Liver (tissue), 9 donors: ENCODE results near the gene ANKRD44. TPM values are rescaled to one million over a fixed set of nuclear protein-coding genes. Genes with fewer than 3 reads are reported as not detected.

ENCODE experiments used
- DNase-seq: peaks from one replicate; pipeline ENCODE4 v3.0.0-alpha.2; 2017; ENCODE audit warnings: low spot score
- H3K27ac ChIP-seq, 2 donors: one replicate each; pipeline ENCODE4 v1.7.0; 2013; ENCODE audit warnings: inconsistent platforms in 2 of 2, low read length in 2 of 2, control low read depth in 1 of 2, low read depth in 1 of 2, mild to moderate bottlenecking in 1 of 2
- H3K27me3 ChIP-seq, 4 donors: one replicate each; pipeline versions ENCODE4 v1.6.1 to v1.7.0; 2013; ENCODE audit warnings: low read length in 3 of 4, inconsistent platforms in 1 of 4, mild to moderate bottlenecking in 1 of 4, moderate library complexity in 1 of 4; ENCODE audit not compliant: control insufficient read depth in 4 of 4, insufficient read depth in 4 of 4
- H3K36me3 ChIP-seq, 4 donors: one replicate each; pipeline versions ENCODE4 v1.6.1 to v1.7.0; 2013; ENCODE audit warnings: low read length in 3 of 4, mild to moderate bottlenecking in 3 of 4, low read depth in 1 of 4, moderate library complexity in 1 of 4; ENCODE audit not compliant: control insufficient read depth in 4 of 4, insufficient read depth in 3 of 4
- H3K4me1 ChIP-seq, 4 donors: one replicate each; pipeline versions ENCODE4 v1.6.1 to v1.7.0; 2013; ENCODE audit warnings: low read length in 3 of 4, mild to moderate bottlenecking in 3 of 4, moderate library complexity in 1 of 4; ENCODE audit not compliant: control insufficient read depth in 4 of 4, insufficient read depth in 4 of 4
- H3K4me3 ChIP-seq, 3 donors: one replicate each; pipeline versions ENCODE4 v1.6.1 to v1.7.0; 2013; ENCODE audit warnings: low read length in 3 of 3, control low read depth in 1 of 3, low read depth in 1 of 3, mild to moderate bottlenecking in 1 of 3
- H3K9ac ChIP-seq, 2 donors: one replicate each; pipeline ENCODE4 v1.7.0; 2013; ENCODE audit warnings: low read length in 2 of 2, mild to moderate bottlenecking in 2 of 2, moderate library complexity in 2 of 2, control low read depth in 1 of 2, low read depth in 1 of 2
- H3K9me3 ChIP-seq, 4 donors: one replicate each; pipeline versions ENCODE4 v1.6.1 to v1.7.0; 2013; ENCODE audit warnings: low read length in 3 of 4; ENCODE audit not compliant: control insufficient read depth in 4 of 4
- EGR1 ChIP-seq, 2 donors: IDR thresholded peaks; 2 replicates each; pipeline ENCODE4 v1.6.1; 2016 to 2018; ENCODE audit warnings: antibody characterized with exemption in 2 of 2, low read depth in 2 of 2
- FOXA1 ChIP-seq: IDR thresholded peaks from 2 replicates; pipeline ENCODE4 v1.6.1; 2016; ENCODE audit warnings: antibody characterized with exemption
- FOXA2 ChIP-seq: IDR thresholded peaks from 2 replicates; pipeline ENCODE4 v1.6.1; 2016; ENCODE audit warnings: antibody characterized with exemption
- HNF4A ChIP-seq, 2 donors: conservative IDR thresholded peaks; 2 replicates each; pipeline ENCODE4 v1.6.1; 2016; ENCODE audit warnings: antibody characterized with exemption in 2 of 2, mild to moderate bottlenecking in 2 of 2
- HNF4G ChIP-seq: IDR thresholded peaks from 2 replicates; pipeline ENCODE4 v1.6.1; 2016; ENCODE audit warnings: antibody characterized with exemption
- JUND ChIP-seq, 2 donors: IDR thresholded peaks; 2 replicates each; pipeline ENCODE4 v1.6.1; 2016; ENCODE audit warnings: antibody characterized with exemption in 2 of 2
- MAX ChIP-seq: IDR thresholded peaks from 2 replicates; pipeline ENCODE4 v1.6.1; 2016; ENCODE audit warnings: antibody characterized with exemption
- NR2F2 ChIP-seq: IDR thresholded peaks from 2 replicates; pipeline ENCODE4 v1.6.1; 2016; ENCODE audit warnings: antibody characterized with exemption
- RAD21 ChIP-seq, 2 donors: IDR thresholded peaks; 2 replicates each; pipeline ENCODE4 v1.6.1; 2016; ENCODE audit warnings: antibody characterized with exemption in 2 of 2, mild to moderate bottlenecking in 2 of 2
- REST ChIP-seq: IDR thresholded peaks from 2 replicates; pipeline ENCODE4 v1.6.1; 2016; ENCODE audit warnings: antibody characterized with exemption, mild to moderate bottlenecking
- RXRA ChIP-seq, 2 donors: IDR thresholded peaks; 2 replicates each; pipeline ENCODE4 v1.6.1; 2017 to 2018; ENCODE audit warnings: antibody characterized with exemption in 2 of 2, mild to moderate bottlenecking in 1 of 2
- SP1 ChIP-seq: IDR thresholded peaks from 2 replicates; pipeline ENCODE4 v1.6.1; 2018; ENCODE audit warnings: antibody characterized with exemption, mild to moderate bottlenecking
- TAF1 ChIP-seq: conservative IDR thresholded peaks from 2 replicates; pipeline ENCODE4 v1.6.1; 2016; ENCODE audit warnings: antibody characterized with exemption, mild to moderate bottlenecking
- YY1 ChIP-seq: IDR thresholded peaks from 2 replicates; pipeline ENCODE4 v1.6.1; 2016; ENCODE audit warnings: antibody characterized with exemption, mild to moderate bottlenecking
- ZBTB33 ChIP-seq: IDR thresholded peaks from 2 replicates; pipeline ENCODE4 v1.6.1; 2016; ENCODE audit warnings: antibody characterized with exemption
- whole genome bisulfite sequencing: extraction: QIAGEN DNeasy Blood & Tissue Kit; methylation state at CpG from one replicate; pipeline ENCODE4 v1.1.7; 2013; 5-methylcytosine and 5-hydroxymethylcytosine counted together
- polyA plus RNA-seq, 2 donors: library from polyadenylated mRNA; stranded (reverse) in 1 of 2; unstranded in 1 of 2; fragments of 200-250 nt in 1 of 2; fragments of >200 nt in 1 of 2; fragmentation: Nextera tagmentation in 1 of 2; extraction: Ambion mirVana in 1 of 2; gene quantifications; one replicate each; pipeline versions ENCODE4 v1.2.1 to v1.2.3, GENCODE V29; 2013 to 2015
- total RNA-seq, 2 donors: library from RNA; depleted of rRNA; stranded (reverse); fragments of >200 nt; gene quantifications; one replicate each; pipeline ENCODE4 v1.2.3, GENCODE V29; 2014
- TF ChIP-seq, protein P1 (sequence below): IDR thresholded peaks from 2 replicates; pipeline ENCODE4 v1.6.1; 2016; ENCODE audit warnings: antibody characterized with exemption
- donor health status: healthy.
- donor health status: healthy.
- donor health status: healthy.
- donor health status: healthy.
- donor health status: healthy.

ANKRD44 gene
- total and polyA plus RNA-seq, 4 donors: 3.8 to 18.2 (median 6.8) TPM

GRCh38 chr2:197211881-197212342 lies 98.7 kb downstream of the ANKRD44 start:
- H3K27ac ChIP-seq: no peak overlapping the region
- TF ChIP-seq YY1: no peak
- TF ChIP-seq HNF4G: no peak
- H3K9me3 ChIP-seq: no peaks in the 10 kb centered on the region
- WGBS: 88% methylated on average over 4 of the region's 4 CpGs
- DNase-seq: no peak
- no peak overlapping the region for H3K4me3 ChIP-seq
- no peaks in the 10 kb centered on the region for H3K36me3 ChIP-seq
- peaks cover 2 to 20% (median 6%) of the 10 kb centered on the region in 4 donors for H3K4me1 ChIP-seq
- no peak overlapping the region for H3K9ac ChIP-seq
- H3K27me3 ChIP-seq: no peaks in the 10 kb centered on the region

DNA sequence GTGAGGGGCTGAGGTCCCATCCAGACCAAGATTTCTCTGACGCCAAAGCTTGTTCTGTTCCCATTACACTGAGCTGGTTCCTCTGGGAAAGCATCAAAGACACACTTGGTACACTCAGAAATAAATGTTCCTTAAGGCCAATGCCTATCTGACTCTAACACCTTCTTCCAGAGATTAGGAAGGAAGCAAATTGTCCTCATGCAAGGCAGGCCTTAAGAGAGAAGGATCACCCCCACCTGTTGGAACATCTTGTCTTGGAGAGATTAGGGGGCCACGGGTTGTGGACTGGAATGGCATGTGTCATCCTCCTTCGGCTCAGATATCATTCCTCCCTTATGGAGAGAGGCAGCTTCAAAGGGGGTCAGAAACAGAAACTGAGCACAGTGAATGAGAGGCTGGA lies 100.2 kb downstream of the ANKRD44 start:
- Histone ChIP-seq H3K9me3 (no peaks in the 10 kb centered on the region), H3K36me3 (no peaks in the 10 kb centered on the region), H3K4me1 (peaks cover 0 to 10% (median 0%) of the 10 kb centered on the region in 4 donors), H3K27ac (peak overlapping the region in 1 of 2 donors; percentile 4), H3K4me3 (no peak overlapping the region), H3K9ac (no peak overlapping the region), H3K27me3 (no peaks in the 10 kb centered on the region)
- no peak for DNase-seq
- TF ChIP-seq, protein P1, sequence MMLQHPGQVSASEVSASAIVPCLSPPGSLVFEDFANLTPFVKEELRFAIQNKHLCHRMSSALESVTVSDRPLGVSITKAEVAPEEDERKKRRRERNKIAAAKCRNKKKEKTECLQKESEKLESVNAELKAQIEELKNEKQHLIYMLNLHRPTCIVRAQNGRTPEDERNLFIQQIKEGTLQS: no peak
- TF ChIP-seq EGR1 (IDR thresholded peaks at IDR 0.05; ENCODE audit: low read depth in 2 of 2): no peak
- no peak for TF ChIP-seq YY1
- TF ChIP-seq NR2F2: no peak
- TF ChIP-seq HNF4G: no peak
- no peak for TF ChIP-seq RAD21 (IDR thresholded peaks at IDR 0.05)
- TF ChIP-seq HNF4A (conservative IDR thresholded peaks at IDR 0.05): no peak
- TF ChIP-seq SP1: no peak
- no peak for TF ChIP-seq FOXA2
- no peak for TF ChIP-seq ZBTB33
- TF ChIP-seq JUND (IDR thresholded peaks at IDR 0.05): no peak
- no peak for TF ChIP-seq TAF1
- TF ChIP-seq MAX: no peak
- no peak for TF ChIP-seq RXRA (IDR thresholded peaks at IDR 0.05)
- no peak for TF ChIP-seq REST
- no peak for TF ChIP-seq FOXA1
- WGBS: 76% methylated on average over 3 of the region's 3 CpGs
